GM19023 (cell line): Measurements from ENCODE around the gene PPIP5K2.
"Not testable (repeated sequence)": the region's sequence is repeated elsewhere in the genome, so short reads cannot be mapped to it uniquely, and the experiment has no call there.

ENCODE experiments used
- ATAC-seq: cut with Tn5 transposase; IDR thresholded peaks from one replicate; pipeline ENCODE4 v1.9.1; 2021; ENCODE audit warnings: mild to moderate bottlenecking, moderate library complexity; ENCODE audit not compliant: unreplicated experiment

The PPIP5K2 gene

GRCh38 chr5:103120607-103121200 is 603 bp downstream of the PPIP5K2 start:
- peak; percentile 1 for ATAC-seq

GRCh38 chr5:103122242-103122641 is 2.1 kb downstream of the PPIP5K2 start:
- ATAC-seq: no peak

- no peak for ATAC-seq
Measured at GRCh38 chr5:103126557-103126956, 6.5 kb downstream of the PPIP5K2 start.

- ATAC-seq: no peak
Measured at GRCh38 chr5:103127292-103127817, 7.3 kb downstream of the PPIP5K2 start.

GRCh38 chr5:103128202-103128601 is 8.1 kb downstream of the PPIP5K2 start:
- ATAC-seq: no peak

GRCh38 chr5:103132684-103133083 is 12.6 kb downstream of the PPIP5K2 start:
- ATAC-seq: no peak

GRCh38 chr5:103133231-103133630 is 13.1 kb downstream of the PPIP5K2 start:
- ATAC-seq: no peak

- ATAC-seq: no peak
Measured at GRCh38 chr5:103135461-103135860, 15.4 kb downstream of the PPIP5K2 start.

GRCh38 chr5:103138202-103138690 is 18.1 kb downstream of the PPIP5K2 start:
- no peak for ATAC-seq

GRCh38 chr5:103139264-103139865 is 19.3 kb downstream of the PPIP5K2 start:
- ATAC-seq: peak; percentile 99

- ATAC-seq: not testable (repeated sequence)
Measured at GRCh38 chr5:103142132-103142531, 22.0 kb downstream of the PPIP5K2 start.

- no peak for ATAC-seq
Measured at GRCh38 chr5:103145196-103145595, 25.1 kb downstream of the PPIP5K2 start.

GRCh38 chr5:103148213-103148612 is 28.1 kb downstream of the PPIP5K2 start:
- no peak for ATAC-seq

GRCh38 chr5:103151156-103151555 is 31.1 kb downstream of the PPIP5K2 start:
- no peak for ATAC-seq

GRCh38 chr5:103166706-103167105 is 46.6 kb downstream of the PPIP5K2 start:
- ATAC-seq: no peak

GRCh38 chr5:103174147-103174546 is 54.0 kb downstream of the PPIP5K2 start:
- no peak for ATAC-seq

- ATAC-seq: no peak
Measured at GRCh38 chr5:103177543-103177942, 57.4 kb downstream of the PPIP5K2 start.

GRCh38 chr5:103178167-103178566 is 58.1 kb downstream of the PPIP5K2 start:
- ATAC-seq: no peak

- no peak for ATAC-seq
Measured at GRCh38 chr5:103186152-103186551, 66.1 kb downstream of the PPIP5K2 start.

- ATAC-seq: no peak
Measured at GRCh38 chr5:103188436-103188835, 68.3 kb downstream of the PPIP5K2 start.

GRCh38 chr5:103203226-103203625 is 83.1 kb downstream of the PPIP5K2 start:
- no peak for ATAC-seq

GRCh38 chr5:103204990-103205389 is 84.9 kb downstream of the PPIP5K2 start:
- not testable (repeated sequence) for ATAC-seq
